ENCODE measurements around the gene NKAIN4.
"Not testable (repeated sequence)": the region's sequence is repeated elsewhere in the genome, so short reads cannot be mapped to it uniquely, and the experiment has no call there.

NKAIN4 gene

GRCh38 chr20:63235399-63235983 is 18.8 kb downstream of the NKAIN4 start, which contains the start of gene BIRC7:
Gene BIRC7 (plus strand): TSS chr20:63235905. CDS start chr20:63236097, 192 bp downstream.
- DNase-seq: no peak

- DNase-seq: no peak
Observed at GRCh38 chr20:63234693-63235398, 19.4 kb downstream of the NKAIN4 start.

GRCh38 chr20:63233924-63234323 is 20.3 kb downstream of the NKAIN4 start:
- DNase-seq: no peak

- DNase-seq: no peak
Observed at GRCh38 chr20:63233061-63233344, 21.3 kb downstream of the NKAIN4 start.

GRCh38 chr20:63232235-63233060 is 21.8 kb downstream of the NKAIN4 start:
- DNase-seq: peak; percentile 95

- DNase-seq: peak; percentile 69
Observed at GRCh38 chr20:63230800-63231268, 23.4 kb downstream of the NKAIN4 start.

- no peak for DNase-seq
Observed at GRCh38 chr20:63228806-63229205, 25.5 kb downstream of the NKAIN4 start.

GRCh38 chr20:63227260-63227659 is 27.0 kb downstream of the NKAIN4 start:
- DNase-seq: no peak

GRCh38 chr20:63226042-63226943 is 28.0 kb downstream of the NKAIN4 start:
- no peak for DNase-seq

GRCh38 chr20:63225082-63225454 is 29.2 kb downstream of the NKAIN4 start:
- no peak for DNase-seq

- DNase-seq: peak; percentile 56
Observed at GRCh38 chr20:63224412-63225081, 29.7 kb downstream of the NKAIN4 start.

GRCh38 chr20:63223826-63224207 is 30.4 kb downstream of the NKAIN4 start:
- no peak for DNase-seq

- peak; percentile 38 for DNase-seq
Observed at GRCh38 chr20:63223121-63223825, 31.0 kb downstream of the NKAIN4 start.

GRCh38 chr20:63222541-63222940 is 31.7 kb downstream of the NKAIN4 start:
- DNase-seq: no peak

GRCh38 chr20:63221400-63222053 is 32.7 kb downstream of the NKAIN4 start:
- DNase-seq: not testable (repeated sequence)

GRCh38 chr20:63220696-63221399 is 33.4 kb downstream of the NKAIN4 start:
- no peak for DNase-seq

- DNase-seq: no peak
Observed at GRCh38 chr20:63219866-63220521, 34.3 kb downstream of the NKAIN4 start.

- no peak for DNase-seq
Observed at GRCh38 chr20:63219447-63219821, 34.8 kb downstream of the NKAIN4 start.

GRCh38 chr20:63218701-63219446 is 35.4 kb downstream of the NKAIN4 start:
- DNase-seq: no peak

All from fibroblast of skin of scalp (primary cell).